Adipocyte (in vitro differentiated cells): ENCODE results near the gene DLGAP4.

Experiments used
- DNase-seq: peaks from one replicate; pipeline ENCODE4 v3.0.0-alpha.2; 2015; ENCODE audit warnings: low read depth
- H3K27me3 ChIP-seq: replicated peaks from 2 replicates; pipeline ENCODE4 v1.7.0; 2013; ENCODE audit warnings: mild to moderate bottlenecking, low read length, moderate library complexity; ENCODE audit not compliant: control insufficient read depth, insufficient read depth
- H3K36me3 ChIP-seq: 2 replicates; pipeline ENCODE4 v1.7.0; 2013; ENCODE audit warnings: low read length, mild to moderate bottlenecking, moderate library complexity; ENCODE audit not compliant: control insufficient read depth, insufficient read depth, severe bottlenecking
- H3K4me1 ChIP-seq: 2 replicates; pipeline ENCODE4 v1.7.0; 2013; ENCODE audit warnings: mild to moderate bottlenecking, low read length, moderate library complexity; ENCODE audit not compliant: control insufficient read depth, insufficient read depth
- H3K4me3 ChIP-seq: 2 replicates; pipeline ENCODE4 v1.7.0; 2013; ENCODE audit warnings: mild to moderate bottlenecking, low read length, moderate library complexity
- H3K9ac ChIP-seq: 2 replicates; pipeline ENCODE4 v1.7.0; 2013; ENCODE audit warnings: mild to moderate bottlenecking, low read length, moderate library complexity
- H3K9me3 ChIP-seq: 2 replicates; pipeline ENCODE4 v1.7.0; 2013; ENCODE audit warnings: mild to moderate bottlenecking, low read length, moderate library complexity; ENCODE audit not compliant: control insufficient read depth

The DLGAP4 gene

DNA sequence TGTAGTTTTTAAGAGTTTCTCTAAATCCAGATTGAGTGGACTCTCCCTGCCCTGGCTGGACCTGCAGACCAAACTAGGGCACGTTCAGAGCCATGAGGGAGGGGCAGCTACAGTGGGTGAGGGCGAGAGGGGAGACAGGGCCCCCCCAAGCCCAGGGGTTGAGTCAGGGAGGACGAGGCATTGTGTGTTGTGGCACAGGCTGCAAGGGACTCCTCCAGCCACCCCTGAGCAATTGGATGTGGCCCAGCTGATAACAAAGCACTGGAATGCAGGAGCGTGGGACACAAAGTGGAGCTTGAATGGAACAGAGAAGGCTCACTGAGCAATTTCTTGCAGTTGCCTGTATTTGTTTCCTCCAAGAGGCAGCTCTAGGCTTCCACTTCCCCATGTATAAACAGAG lies 191.7 kb downstream of the DLGAP4 start:
- Histone ChIP-seq H3K27me3 (no peaks in the 10 kb centered on the region), H3K36me3 (peaks cover 51% of the 10 kb centered on the region), H3K9ac (peak overlapping the region; percentile 59), H3K4me1 (peaks cover 46% of the 10 kb centered on the region), H3K4me3 (no peak overlapping the region), H3K9me3 (no peaks in the 10 kb centered on the region)
- DNase-seq = no peak

DNA sequence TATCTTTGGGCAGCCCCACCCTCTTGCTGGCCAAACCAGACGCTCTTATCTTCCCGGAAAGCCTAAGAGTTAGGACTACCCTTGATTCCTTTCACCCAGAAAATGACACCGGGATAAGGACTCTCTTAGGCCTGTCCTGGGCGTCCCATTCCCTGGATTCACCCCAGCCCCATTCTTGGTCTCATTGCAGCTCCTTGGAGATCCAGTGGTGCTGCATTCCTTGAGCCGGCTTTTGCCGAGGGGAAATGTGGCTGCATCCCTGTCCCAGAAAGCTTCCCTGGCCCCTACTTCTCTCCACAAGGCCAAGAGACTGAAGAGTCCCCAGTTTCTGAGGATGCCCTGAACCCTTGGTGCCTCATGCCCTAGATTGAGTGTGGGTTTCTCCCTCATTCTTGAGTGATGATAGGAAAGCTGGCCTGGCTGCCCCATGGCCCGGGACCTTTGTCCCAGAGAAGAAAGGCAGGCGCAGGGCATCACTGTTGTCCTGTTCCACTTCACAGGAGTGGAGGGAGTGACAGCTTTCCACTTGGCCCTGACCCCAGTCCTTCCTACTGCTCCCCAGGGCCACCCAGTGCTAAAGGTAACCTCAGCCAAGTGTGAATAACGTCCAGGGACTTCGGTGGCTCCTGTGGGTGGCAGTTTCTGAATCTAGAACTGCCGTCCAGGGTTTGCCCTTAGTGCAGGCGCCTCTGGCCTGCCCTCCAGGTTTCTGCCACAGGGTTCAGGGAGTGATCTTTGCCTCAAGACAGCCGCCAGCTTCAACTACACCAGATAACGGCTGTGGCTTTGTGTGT lies 192.4 kb downstream of the DLGAP4 start:
- peaks cover 39% of the 10 kb centered on the region for H3K4me1 ChIP-seq
- no peak for DNase-seq
- H3K36me3 ChIP-seq = peaks cover 56% of the 10 kb centered on the region
- no peaks in the 10 kb centered on the region for H3K27me3 ChIP-seq
- H3K9me3 ChIP-seq = no peaks in the 10 kb centered on the region
- H3K4me3 ChIP-seq = peak overlapping the region; percentile 14
- H3K9ac ChIP-seq = peak overlapping the region; percentile 59

DNA sequence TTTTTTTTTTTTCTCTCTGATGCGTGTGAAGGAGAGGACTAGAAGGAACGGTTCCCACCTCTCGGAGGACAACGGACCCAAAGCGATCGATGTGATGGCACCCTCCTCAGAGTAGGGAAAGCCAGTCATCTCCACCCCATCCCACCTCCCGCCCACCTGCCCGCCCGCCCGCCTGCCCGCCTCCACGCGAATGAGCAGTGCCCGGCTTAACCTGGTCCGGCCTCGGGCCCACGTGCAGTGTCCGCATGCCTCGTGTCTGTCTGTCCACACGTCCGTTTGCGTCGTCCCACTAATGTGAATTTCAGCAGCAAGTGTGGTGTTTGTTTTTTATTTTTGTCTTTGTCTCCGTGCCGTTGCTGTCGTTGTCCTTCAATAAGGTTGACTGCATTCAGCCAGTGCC lies 193.1 kb downstream of the DLGAP4 start:
- no peaks in the 10 kb centered on the region for H3K9me3 ChIP-seq
- H3K9ac ChIP-seq = peak overlapping the region; percentile 7
- DNase-seq = no peak
- H3K4me3 ChIP-seq = no peak overlapping the region
- H3K36me3 ChIP-seq = peaks cover 63% of the 10 kb centered on the region
- H3K27me3 ChIP-seq = no peaks in the 10 kb centered on the region
- H3K4me1 ChIP-seq = peaks cover 33% of the 10 kb centered on the region

DNA sequence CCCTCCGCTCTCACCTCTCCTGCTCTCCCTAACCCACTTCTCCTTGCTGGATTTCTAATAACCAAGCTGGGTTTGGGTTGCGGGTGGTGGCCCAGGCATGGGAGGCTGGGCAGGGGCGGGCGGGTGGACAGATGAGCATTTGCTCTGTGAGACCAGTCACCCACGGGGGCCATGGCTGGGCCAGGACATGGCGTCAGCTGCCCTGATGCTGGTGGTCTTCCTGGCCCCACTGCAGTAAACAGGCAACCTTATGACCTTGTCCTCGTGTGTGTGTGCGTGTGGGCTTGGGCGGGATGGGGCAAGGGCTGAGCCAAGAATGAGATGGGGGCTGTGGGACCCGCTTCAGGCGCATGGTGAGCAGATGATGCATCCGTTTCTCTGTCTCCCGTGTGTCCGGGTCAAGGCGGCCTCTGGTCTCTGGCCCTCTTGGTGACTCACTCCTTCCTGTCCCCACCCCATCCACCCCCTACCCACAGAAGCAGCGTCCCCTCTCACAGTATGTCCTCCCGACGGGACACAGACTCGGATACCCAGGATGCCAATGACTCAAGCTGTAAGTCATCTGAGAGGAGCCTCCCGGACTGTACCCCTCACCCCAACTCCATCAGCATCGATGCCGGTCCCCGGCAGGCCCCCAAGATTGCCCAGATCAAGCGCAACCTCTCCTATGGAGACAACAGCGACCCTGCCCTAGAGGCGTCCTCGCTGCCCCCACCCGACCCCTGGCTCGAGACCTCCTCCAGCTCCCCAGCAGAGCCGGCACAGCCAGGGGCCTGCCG lies 193.8 kb downstream of the DLGAP4 start:
- H3K27me3 ChIP-seq = no peaks in the 10 kb centered on the region
- H3K9ac ChIP-seq = no peak overlapping the region
- H3K4me1 ChIP-seq = peaks cover 28% of the 10 kb centered on the region
- H3K9me3 ChIP-seq = no peaks in the 10 kb centered on the region
- no peak overlapping the region for H3K4me3 ChIP-seq
- no peak for DNase-seq
- H3K36me3 ChIP-seq = peaks cover 68% of the 10 kb centered on the region

DNA sequence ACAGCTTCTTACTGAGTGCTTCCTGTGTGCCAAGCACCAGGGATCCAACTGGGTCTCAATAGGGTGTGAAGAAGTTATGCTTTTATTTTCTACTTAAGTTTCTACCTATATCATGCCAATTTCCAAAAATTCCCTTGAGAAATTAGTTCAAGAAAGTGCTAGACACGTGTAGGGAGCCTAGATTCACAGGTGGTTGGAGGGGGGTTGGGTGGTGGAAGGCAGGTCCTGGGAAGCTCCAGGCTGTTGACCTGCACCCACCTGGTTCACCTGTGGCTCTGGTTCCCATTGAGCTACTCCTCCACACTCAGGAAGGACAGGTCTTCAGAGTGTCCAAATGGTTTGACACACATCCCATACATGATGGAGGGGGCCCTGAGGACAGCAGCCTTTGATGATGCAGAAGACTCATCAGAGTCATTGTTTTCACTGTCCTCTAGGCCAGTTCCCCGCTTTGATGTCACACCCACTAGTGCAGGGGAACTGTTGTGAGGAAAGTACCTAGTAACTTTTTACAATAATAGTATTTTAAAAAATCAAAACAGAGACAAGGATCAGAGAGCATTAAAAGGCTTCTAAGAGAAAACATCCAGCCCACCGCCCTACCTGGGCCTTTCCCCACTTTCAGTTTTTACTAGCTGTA lies 195.3 kb downstream of the DLGAP4 start:
- Histone ChIP-seq H3K4me3 (no peak overlapping the region), H3K9ac (no peak overlapping the region), H3K4me1 (peaks cover 20% of the 10 kb centered on the region), H3K9me3 (no peaks in the 10 kb centered on the region), H3K27me3 (no peaks in the 10 kb centered on the region), H3K36me3 (peaks cover 79% of the 10 kb centered on the region)
- no peak for DNase-seq

DNA sequence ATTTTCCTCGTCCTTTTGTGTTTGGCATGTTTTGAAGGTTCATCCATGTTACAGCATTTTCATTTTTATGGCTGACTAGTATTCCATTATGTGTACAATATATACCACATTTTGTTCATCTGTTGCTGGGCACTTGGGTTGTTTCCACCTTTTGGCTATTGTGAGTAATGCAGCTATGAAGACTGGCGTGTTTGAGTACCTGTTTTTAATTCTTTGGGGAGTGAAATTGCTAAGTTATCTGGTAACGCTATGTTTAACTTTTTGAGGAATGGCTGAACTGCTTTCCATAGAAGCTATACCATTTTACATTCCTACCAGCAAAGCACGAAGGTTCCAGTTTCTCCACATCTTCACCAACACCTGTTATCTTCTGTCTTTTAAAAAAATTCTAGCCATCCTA lies 198.2 kb downstream of the DLGAP4 start:
- Histone ChIP-seq H3K4me1 (no peaks in the 10 kb centered on the region), H3K36me3 (peaks cover 77% of the 10 kb centered on the region)

DNA sequence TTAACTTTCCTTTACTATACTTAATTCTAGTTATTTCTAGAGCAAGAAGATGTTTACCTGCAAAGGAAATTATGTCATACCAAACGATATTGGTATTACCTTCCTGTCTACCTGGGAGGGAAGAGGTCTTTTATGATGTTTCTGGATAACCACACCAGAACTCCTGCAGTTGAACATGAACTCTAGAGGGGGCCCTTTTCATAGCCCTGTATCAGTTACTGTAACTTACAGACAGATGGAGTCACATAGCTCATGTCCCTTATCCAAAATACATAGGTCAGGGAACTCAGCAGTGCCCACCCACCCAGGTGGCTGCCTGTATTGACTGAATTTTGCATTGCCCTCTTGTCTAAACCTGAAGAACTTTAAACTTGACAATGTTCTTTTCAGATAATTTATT lies 200.1 kb downstream of the DLGAP4 start:
- H3K4me1 ChIP-seq = no peaks in the 10 kb centered on the region
- no peak for DNase-seq
- no peak overlapping the region for H3K9ac ChIP-seq
- no peak overlapping the region for H3K4me3 ChIP-seq
- H3K36me3 ChIP-seq = peaks cover 75% of the 10 kb centered on the region
- no peaks in the 10 kb centered on the region for H3K9me3 ChIP-seq
- no peaks in the 10 kb centered on the region for H3K27me3 ChIP-seq

More for the DNA sequence above, 198.2 kb downstream of the DLGAP4 start:
- no peak overlapping the region for H3K4me3 ChIP-seq
- no peak for DNase-seq
- no peaks in the 10 kb centered on the region for H3K27me3 ChIP-seq
- H3K9ac ChIP-seq = no peak overlapping the region
- H3K9me3 ChIP-seq = no peaks in the 10 kb centered on the region

DNA sequence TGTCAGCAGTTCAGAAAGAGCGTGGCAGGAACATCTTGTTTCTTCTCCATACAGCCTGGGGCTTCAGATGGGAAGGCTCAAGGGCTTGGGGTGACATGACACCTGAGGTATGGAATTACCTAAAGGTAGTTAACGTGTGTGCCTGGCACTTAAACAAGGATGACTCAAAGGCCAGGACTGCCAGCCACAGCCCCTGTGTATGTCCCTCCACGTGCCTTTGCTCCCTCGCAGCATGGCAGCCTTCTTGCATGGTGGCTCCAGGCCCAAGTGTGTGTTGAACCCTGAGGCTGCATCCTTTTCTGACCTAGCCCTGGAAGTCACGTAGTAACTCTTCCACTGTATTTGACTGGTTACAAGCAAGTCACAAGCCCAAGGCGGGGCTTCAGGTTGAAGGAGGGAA lies 201.6 kb downstream of the DLGAP4 start:
- Histone ChIP-seq H3K9ac (no peak overlapping the region), H3K4me3 (no peak overlapping the region), H3K27me3 (no peaks in the 10 kb centered on the region), H3K9me3 (no peaks in the 10 kb centered on the region), H3K36me3 (peaks cover 75% of the 10 kb centered on the region), H3K4me1 (no peaks in the 10 kb centered on the region)
- no peak for DNase-seq

DNA sequence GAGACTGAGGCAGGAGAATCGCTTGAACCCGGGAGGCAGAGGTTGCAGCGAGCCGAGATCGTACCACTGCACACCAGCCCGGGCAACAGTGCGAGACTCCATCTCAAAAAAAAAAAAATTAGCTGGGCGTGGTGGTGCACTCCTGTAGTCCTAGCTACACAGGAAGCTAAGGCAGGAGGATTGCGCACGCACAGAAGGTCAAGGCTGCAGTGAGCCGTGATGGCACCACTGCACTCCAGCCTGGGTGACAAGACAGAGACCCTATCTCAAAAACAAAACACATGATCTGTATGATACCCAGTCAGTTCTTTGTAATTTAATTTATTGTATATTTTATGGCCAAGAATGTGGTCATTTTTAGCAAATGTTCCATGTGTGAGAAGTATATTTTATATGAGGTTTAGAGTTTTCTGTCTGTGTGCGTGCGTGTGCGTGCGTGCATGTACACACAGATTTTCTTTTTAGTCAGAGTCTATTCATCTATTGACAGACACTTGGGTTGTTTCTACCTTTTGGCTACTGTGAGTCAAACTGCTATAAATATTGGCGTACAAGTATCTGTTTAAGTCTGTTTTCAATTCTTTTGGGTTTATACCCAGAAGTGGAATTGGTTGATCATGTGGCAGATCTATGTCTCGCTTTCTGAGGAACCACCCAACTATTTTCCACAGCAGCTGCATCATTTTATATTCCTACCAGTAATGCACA lies 213.0 kb downstream of the DLGAP4 start:
- H3K4me1 ChIP-seq = peaks cover 16% of the 10 kb centered on the region
- no peak overlapping the region for H3K4me3 ChIP-seq
- H3K36me3 ChIP-seq = peaks cover 45% of the 10 kb centered on the region
- no peak for DNase-seq
- no peaks in the 10 kb centered on the region for H3K9me3 ChIP-seq
- H3K9ac ChIP-seq = no peak overlapping the region
- H3K27me3 ChIP-seq = no peaks in the 10 kb centered on the region

DNA sequence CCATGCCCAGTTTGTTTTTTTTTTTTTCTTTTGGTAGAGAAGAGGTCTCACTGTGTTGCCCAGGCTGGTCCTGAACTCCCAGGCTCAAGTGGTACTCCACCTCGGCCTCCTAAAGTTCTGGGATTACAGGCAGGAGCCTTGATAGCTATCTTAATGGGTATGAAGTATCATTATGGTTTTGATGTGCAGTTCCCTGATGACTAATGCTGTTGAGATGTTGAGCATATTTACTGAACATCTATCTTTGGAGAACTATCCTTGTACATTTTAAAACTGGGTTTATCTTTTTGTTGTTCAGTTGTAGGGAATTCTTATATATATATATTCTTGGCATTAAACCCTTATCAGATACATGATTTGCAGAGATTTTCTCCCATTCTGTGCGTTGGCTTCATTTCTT lies 213.8 kb downstream of the DLGAP4 start:
- H3K36me3 ChIP-seq = peaks cover 44% of the 10 kb centered on the region
- H3K9me3 ChIP-seq = no peaks in the 10 kb centered on the region
- no peaks in the 10 kb centered on the region for H3K27me3 ChIP-seq
- no peak overlapping the region for H3K4me3 ChIP-seq
- peaks cover 16% of the 10 kb centered on the region for H3K4me1 ChIP-seq
- DNase-seq = peak; percentile 18
- no peak overlapping the region for H3K9ac ChIP-seq

DNA sequence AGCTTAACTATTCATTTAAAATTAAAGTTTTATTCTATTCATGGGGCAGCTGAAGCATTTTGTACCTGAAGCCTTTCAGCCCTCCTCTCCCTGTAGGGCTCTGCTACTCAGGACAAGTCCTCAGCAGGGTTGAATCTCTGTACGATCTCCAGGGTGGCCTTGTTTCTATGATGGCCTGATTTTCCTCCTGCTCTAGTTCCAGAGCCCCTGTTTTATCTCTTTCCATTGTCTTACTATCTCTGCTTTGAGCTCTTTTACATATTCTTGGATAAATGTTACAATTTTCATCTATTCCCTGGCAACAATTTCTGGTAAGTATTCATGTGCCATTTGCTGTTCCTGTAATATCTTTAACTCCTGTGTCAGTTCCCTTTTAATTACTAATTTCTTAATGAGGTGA lies 215.4 kb downstream of the DLGAP4 start:
- H3K4me1 ChIP-seq = peaks cover 16% of the 10 kb centered on the region
- no peaks in the 10 kb centered on the region for H3K9me3 ChIP-seq
- H3K9ac ChIP-seq = no peak overlapping the region
- H3K27me3 ChIP-seq = no peaks in the 10 kb centered on the region
- no peak for DNase-seq
- peaks cover 48% of the 10 kb centered on the region for H3K36me3 ChIP-seq
- H3K4me3 ChIP-seq = no peak overlapping the region
